HEK293 (cell line): ENCODE measurements around the gene DCK.

Source experiments
- CTCF ChIA-PET: fragments of 350-600 bp; formaldehyde crosslinking; extraction: SDS; loops from one replicate; lab custom pipeline; 2021; ENCODE audit warnings: antibody characterized with exemption; lab: Yijun Ruan, JAX
- POLR2A ChIA-PET: fragments of 300-600 bp; formaldehyde crosslinking; extraction: SDS; loops from one replicate; lab custom pipeline; 2020; ENCODE audit warnings: antibody characterized with exemption, inconsistent platforms; lab: Yijun Ruan, JAX
- H3K27ac ChIP-seq: fragments of 200-500 bp; sonication (Bioruptor generic); 2 replicates; pipeline ENCODE4 v1.5.1; 2014; ENCODE audit warnings: low read depth, low read length, control low read depth, inconsistent platforms; ENCODE audit errors: extremely low read depth
- H3K36me3 ChIP-seq, 2 experiments: fragments of 200-500 bp in 1 of 2; sonication (Bioruptor generic) in 1 of 2; 1 replicate in 1 of 2; 2 replicates in 1 of 2; pipeline ENCODE4 v1.5.1; 2014 to 2017; ENCODE audit warnings: inconsistent platforms in 2 of 2, low read length in 2 of 2; ENCODE audit not compliant: control insufficient read depth in 2 of 2, insufficient read depth in 1 of 2
- H3K4me1 ChIP-seq: fragments of 200-500 bp; sonication (Bioruptor generic); 2 replicates; pipeline ENCODE4 v1.5.1; 2014; ENCODE audit warnings: mild to moderate bottlenecking, low read length, inconsistent platforms; ENCODE audit not compliant: control insufficient read depth, insufficient read depth
- H3K4me3 ChIP-seq: 2 replicates; pipeline ENCODE4 v1.5.1; 2011; ENCODE audit warnings: low read depth, mild to moderate bottlenecking, control low read depth, low read length, moderate library complexity
- H3K9me3 ChIP-seq: fragments of 200-500 bp; sonication (Bioruptor generic); 2 replicates; pipeline ENCODE4 v1.5.1; 2014; ENCODE audit warnings: low read depth, low read length, inconsistent platforms; ENCODE audit not compliant: control insufficient read depth, insufficient read depth
- BCL11A ChIP-seq: fragments of 450-650 bp; formaldehyde crosslinking; IDR thresholded peaks from 2 replicates; pipeline ENCODE4 v1.5.1; 2016; ENCODE audit warnings: low read depth, missing biosample characterization, missing genetic modification characterization
- BCL11B ChIP-seq: fragments of 450-650 bp; formaldehyde crosslinking; IDR thresholded peaks from 2 replicates; pipeline ENCODE4 v1.5.1; 2016; ENCODE audit warnings: low read depth, missing biosample characterization, missing genetic modification characterization
- KLF7 ChIP-seq: fragments of 450-650 bp; formaldehyde crosslinking; IDR thresholded peaks from 2 replicates; pipeline ENCODE4 v1.5.1; 2016; ENCODE audit warnings: missing biosample characterization, missing genetic modification characterization, borderline replicate concordance
- KLF9 ChIP-seq: fragments of 450-650 bp; formaldehyde crosslinking; IDR thresholded peaks from 2 replicates; pipeline ENCODE4 v1.5.1; 2016; ENCODE audit warnings: missing biosample characterization, missing genetic modification characterization, low read depth
- REPIN1 ChIP-seq: fragments of 450-650 bp; formaldehyde crosslinking; IDR thresholded peaks from 2 replicates; pipeline ENCODE4 v1.5.1; 2017; ENCODE audit warnings: missing biosample characterization, missing genetic modification characterization, low read depth
- YY1 ChIP-seq: fragments of 450-650 bp; formaldehyde crosslinking; IDR thresholded peaks from 2 replicates; pipeline ENCODE4 v1.5.1; 2018; ENCODE audit warnings: missing biosample characterization, missing genetic modification characterization
- ZBTB1 ChIP-seq: fragments of 450-650 bp; formaldehyde crosslinking; IDR thresholded peaks from 2 replicates; pipeline ENCODE4 v1.5.1; 2016; ENCODE audit warnings: missing biosample characterization, missing genetic modification characterization
- ZNF169 ChIP-seq: fragments of 450-650 bp; formaldehyde crosslinking; IDR thresholded peaks from 2 replicates; pipeline ENCODE4 v1.5.1; 2016; ENCODE audit warnings: missing biosample characterization, missing genetic modification characterization
- ZNF211 ChIP-seq: fragments of 450-650 bp; formaldehyde crosslinking; IDR thresholded peaks from 2 replicates; pipeline ENCODE4 v1.5.1; 2016; ENCODE audit warnings: low read depth, missing biosample characterization, missing genetic modification characterization
- ZNF24 ChIP-seq: fragments of 450-650 bp; formaldehyde crosslinking; IDR thresholded peaks from 2 replicates; pipeline ENCODE4 v1.5.1; 2016; ENCODE audit warnings: missing biosample characterization, missing genetic modification characterization
- ZNF394 ChIP-seq: fragments of 450-650 bp; formaldehyde crosslinking; IDR thresholded peaks from 2 replicates; pipeline ENCODE4 v1.5.1; 2016; ENCODE audit warnings: missing biosample characterization, missing genetic modification characterization, mild to moderate bottlenecking, moderate library complexity, borderline replicate concordance
- ZNF514 ChIP-seq: fragments of 450-650 bp; formaldehyde crosslinking; IDR thresholded peaks from 2 replicates; pipeline ENCODE4 v1.5.1; 2016; ENCODE audit warnings: missing biosample characterization, missing genetic modification characterization
- TF ChIP-seq, protein P1 (sequence below): fragments of 450-650 bp; formaldehyde crosslinking; IDR thresholded peaks from 2 replicates; pipeline ENCODE4 v1.5.1; 2016; ENCODE audit warnings: missing biosample characterization, missing genetic modification characterization, borderline replicate concordance
- TF ChIP-seq, protein P2 (sequence below): fragments of 450-650 bp; formaldehyde crosslinking; IDR thresholded peaks from 2 replicates; pipeline ENCODE4 v1.5.1; 2016; ENCODE audit warnings: missing biosample characterization, missing genetic modification characterization
- TF ChIP-seq, protein P3 (sequence below): fragments of 450-650 bp; formaldehyde crosslinking; IDR thresholded peaks from 2 replicates; pipeline ENCODE4 v1.5.1; 2016; ENCODE audit warnings: missing biosample characterization, missing genetic modification characterization

DCK gene

DNA sequence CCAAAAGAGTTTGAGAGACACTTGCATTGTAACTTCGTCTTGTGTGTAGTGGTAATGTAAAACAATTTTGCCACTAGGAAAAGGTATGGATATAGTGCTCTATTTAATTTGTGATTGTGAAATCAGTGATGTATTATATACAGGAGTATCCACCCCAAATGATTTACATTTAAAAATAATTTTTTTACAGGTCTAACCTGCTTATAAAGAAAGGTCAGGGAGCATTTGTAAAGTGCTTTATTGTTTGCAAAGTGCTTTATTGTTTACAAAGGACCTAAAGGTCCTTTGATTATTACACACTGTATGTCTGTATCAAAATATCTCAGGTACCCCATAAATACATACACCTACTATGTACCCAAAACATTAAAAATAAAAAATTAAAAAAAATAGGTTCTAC, 70.3 kb downstream of the DCK start (continued):
- no peak for TF ChIP-seq ZNF394
- TF ChIP-seq, protein P1, sequence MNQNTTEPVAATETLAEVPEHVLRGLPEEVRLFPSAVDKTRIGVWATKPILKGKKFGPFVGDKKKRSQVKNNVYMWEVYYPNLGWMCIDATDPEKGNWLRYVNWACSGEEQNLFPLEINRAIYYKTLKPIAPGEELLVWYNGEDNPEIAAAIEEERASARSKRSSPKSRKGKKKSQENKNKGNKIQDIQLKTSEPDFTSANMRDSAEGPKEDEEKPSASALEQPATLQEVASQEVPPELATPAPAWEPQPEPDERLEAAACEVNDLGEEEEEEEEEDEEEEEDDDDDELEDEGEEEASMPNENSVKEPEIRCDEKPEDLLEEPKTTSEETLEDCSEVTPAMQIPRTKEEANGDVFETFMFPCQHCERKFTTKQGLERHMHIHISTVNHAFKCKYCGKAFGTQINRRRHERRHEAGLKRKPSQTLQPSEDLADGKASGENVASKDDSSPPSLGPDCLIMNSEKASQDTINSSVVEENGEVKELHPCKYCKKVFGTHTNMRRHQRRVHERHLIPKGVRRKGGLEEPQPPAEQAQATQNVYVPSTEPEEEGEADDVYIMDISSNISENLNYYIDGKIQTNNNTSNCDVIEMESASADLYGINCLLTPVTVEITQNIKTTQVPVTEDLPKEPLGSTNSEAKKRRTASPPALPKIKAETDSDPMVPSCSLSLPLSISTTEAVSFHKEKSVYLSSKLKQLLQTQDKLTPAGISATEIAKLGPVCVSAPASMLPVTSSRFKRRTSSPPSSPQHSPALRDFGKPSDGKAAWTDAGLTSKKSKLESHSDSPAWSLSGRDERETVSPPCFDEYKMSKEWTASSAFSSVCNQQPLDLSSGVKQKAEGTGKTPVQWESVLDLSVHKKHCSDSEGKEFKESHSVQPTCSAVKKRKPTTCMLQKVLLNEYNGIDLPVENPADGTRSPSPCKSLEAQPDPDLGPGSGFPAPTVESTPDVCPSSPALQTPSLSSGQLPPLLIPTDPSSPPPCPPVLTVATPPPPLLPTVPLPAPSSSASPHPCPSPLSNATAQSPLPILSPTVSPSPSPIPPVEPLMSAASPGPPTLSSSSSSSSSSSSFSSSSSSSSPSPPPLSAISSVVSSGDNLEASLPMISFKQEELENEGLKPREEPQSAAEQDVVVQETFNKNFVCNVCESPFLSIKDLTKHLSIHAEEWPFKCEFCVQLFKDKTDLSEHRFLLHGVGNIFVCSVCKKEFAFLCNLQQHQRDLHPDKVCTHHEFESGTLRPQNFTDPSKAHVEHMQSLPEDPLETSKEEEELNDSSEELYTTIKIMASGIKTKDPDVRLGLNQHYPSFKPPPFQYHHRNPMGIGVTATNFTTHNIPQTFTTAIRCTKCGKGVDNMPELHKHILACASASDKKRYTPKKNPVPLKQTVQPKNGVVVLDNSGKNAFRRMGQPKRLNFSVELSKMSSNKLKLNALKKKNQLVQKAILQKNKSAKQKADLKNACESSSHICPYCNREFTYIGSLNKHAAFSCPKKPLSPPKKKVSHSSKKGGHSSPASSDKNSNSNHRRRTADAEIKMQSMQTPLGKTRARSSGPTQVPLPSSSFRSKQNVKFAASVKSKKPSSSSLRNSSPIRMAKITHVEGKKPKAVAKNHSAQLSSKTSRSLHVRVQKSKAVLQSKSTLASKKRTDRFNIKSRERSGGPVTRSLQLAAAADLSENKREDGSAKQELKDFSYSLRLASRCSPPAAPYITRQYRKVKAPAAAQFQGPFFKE (tag by site-specific recombination) = no peak
- no peak for TF ChIP-seq YY1 (tag by site-specific recombination)

DNA sequence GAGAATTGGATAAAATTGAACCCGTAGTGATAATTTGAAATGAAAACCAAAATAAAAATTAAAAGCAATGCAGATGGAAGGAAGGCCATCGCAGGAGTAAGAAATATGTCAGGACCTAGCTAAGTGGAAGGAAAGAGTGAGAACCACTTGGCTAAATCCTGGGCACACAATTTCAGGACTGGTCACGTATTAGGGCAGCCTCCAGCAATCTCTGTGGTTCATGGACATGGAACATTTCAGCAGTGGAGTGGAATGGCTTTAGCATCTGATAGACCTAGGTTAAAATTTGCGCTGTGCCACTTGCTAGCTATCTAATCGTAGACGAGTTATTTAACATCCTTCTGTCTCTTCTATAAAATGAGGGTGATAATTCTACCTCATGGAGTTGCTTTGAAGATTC, 71.1 kb downstream of the DCK start:
- TF ChIP-seq ZNF211 (tag by site-specific recombination) (no peak), KLF9 (no peak), BCL11B (tag by site-specific recombination) (no peak), ZNF24 (tag by site-specific recombination) (no peak), KLF7 (tag by site-specific recombination) (no peak), ZBTB1 (tag by site-specific recombination) (no peak), REPIN1 (tag by site-specific recombination) (no peak), ZNF514 (tag by site-specific recombination) (no peak), ZNF169 (tag by site-specific recombination) (no peak), BCL11A (no peak)
- TF ChIP-seq, protein P2, sequence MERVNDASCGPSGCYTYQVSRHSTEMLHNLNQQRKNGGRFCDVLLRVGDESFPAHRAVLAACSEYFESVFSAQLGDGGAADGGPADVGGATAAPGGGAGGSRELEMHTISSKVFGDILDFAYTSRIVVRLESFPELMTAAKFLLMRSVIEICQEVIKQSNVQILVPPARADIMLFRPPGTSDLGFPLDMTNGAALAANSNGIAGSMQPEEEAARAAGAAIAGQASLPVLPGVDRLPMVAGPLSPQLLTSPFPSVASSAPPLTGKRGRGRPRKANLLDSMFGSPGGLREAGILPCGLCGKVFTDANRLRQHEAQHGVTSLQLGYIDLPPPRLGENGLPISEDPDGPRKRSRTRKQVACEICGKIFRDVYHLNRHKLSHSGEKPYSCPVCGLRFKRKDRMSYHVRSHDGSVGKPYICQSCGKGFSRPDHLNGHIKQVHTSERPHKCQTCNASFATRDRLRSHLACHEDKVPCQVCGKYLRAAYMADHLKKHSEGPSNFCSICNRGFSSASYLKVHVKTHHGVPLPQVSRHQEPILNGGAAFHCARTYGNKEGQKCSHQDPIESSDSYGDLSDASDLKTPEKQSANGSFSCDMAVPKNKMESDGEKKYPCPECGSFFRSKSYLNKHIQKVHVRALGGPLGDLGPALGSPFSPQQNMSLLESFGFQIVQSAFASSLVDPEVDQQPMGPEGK (tag by site-specific recombination) = no peak
- TF ChIP-seq, protein P3, sequence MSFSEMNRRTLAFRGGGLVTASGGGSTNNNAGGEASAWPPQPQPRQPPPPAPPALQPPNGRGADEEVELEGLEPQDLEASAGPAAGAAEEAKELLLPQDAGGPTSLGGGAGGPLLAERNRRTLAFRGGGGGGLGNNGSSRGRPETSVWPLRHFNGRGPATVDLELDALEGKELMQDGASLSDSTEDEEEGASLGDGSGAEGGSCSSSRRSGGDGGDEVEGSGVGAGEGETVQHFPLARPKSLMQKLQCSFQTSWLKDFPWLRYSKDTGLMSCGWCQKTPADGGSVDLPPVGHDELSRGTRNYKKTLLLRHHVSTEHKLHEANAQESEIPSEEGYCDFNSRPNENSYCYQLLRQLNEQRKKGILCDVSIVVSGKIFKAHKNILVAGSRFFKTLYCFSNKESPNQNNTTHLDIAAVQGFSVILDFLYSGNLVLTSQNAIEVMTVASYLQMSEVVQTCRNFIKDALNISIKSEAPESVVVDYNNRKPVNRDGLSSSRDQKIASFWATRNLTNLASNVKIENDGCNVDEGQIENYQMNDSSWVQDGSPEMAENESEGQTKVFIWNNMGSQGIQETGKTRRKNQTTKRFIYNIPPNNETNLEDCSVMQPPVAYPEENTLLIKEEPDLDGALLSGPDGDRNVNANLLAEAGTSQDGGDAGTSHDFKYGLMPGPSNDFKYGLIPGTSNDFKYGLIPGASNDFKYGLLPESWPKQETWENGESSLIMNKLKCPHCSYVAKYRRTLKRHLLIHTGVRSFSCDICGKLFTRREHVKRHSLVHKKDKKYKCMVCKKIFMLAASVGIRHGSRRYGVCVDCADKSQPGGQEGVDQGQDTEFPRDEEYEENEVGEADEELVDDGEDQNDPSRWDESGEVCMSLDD (tag by site-specific recombination) = no peak
- Histone ChIP-seq H3K27ac (no peak overlapping the region), H3K4me1 (no peaks in the 10 kb centered on the region), H3K4me3 (no peak overlapping the region), H3K36me3 (no peaks in the 10 kb centered on the region), H3K9me3 (no peaks in the 10 kb centered on the region)
- ChIA-PET POLR2A (no interaction called here), CTCF (no interaction called here)
